Measurements from ENCODE around the gene NAPSA. TPM values are rescaled to one million over a fixed set of nuclear protein-coding genes. Genes with fewer than 3 reads are reported as not detected.
A peak's percentile ranks its signal among the peaks of the same experiment; 100 is the strongest.

NAPSA gene
- total RNA-seq, 4 donors from 2014 or later: 1.7 to 3.7 (median 3.5) TPM; not detected in 1

- H3K27ac ChIP-seq: peak within 1 kb of the TSS; percentile 82
- DNase-seq (ENCODE audit: low spot score in 2 of 2): peak; percentile 98
- H3K36me3 ChIP-seq: peaks cover 41% of the 10 kb centered on the region
- H3K4me1 ChIP-seq: peaks cover 26% of the 10 kb centered on the region
- H3K4me3 ChIP-seq: peak within 1 kb of the TSS; percentile 81
- H3K9me3 ChIP-seq: no peaks in the 10 kb centered on the region
- 1% methylated on average over 51 of the region's 78 CpGs for WGBS
- TF ChIP-seq POLR2A (IDR thresholded peaks at IDR 0.05): peak in 1 of 2 donors; percentile 40
- no peak for TF ChIP-seq EP300 (IDR thresholded peaks at IDR 0.05)
- TF ChIP-seq POLR2AphosphoS5 (IDR thresholded peaks at IDR 0.05): peak in 2 of 3 donors; percentile 26 to 40
- H3K27me3 ChIP-seq: no peaks in the 10 kb centered on the region
Measured at GRCh38 chr19:50383852-50384684, 18.6 kb upstream of the NAPSA start, which contains the start of gene POLD1. Gene POLD1 (plus strand): TSS chr19:50384347. CDS start chr19:50398852, 14,505 bp downstream.

DNA sequence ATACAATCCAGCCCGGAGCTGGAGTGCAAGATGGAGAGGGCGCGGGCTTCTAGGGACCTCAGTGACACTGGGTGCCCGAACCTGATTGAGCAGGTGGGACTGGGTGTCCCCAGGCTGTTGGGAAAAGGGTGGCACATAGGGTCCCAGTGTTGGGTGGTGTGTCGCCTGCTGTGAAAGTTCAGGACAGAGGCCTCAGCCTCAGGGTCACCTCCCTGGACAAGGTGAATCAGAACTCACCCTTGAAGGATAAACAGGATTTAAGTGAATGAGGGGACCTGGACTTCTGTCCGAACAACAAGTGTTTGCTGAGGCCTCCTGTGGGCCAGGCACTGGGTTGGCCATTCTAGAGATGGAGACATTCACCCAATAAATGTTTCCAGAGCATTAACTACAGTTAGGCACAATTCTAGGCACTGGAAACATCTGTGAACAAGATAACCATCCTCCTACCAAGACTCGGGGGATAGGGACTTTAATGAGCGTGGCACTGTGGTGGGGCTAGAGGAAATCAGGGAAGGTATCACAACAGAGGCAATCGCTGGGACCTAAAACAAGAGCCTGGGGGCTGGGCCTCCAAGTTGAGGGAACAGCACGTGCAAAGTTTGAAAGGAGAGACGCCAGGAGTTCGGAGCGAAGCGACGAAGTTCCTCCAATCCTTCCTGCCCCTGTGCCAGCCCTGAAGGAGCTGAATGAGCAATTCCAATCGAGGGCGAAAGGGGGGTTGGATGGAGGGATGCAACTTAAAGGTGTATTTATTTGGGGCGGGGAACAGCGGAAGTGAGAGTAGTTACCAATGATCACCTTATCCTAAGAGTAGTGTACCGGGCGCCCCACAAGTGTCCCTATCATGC, 17.8 kb upstream of the NAPSA start:
- TF ChIP-seq POLR2A (IDR thresholded peaks at IDR 0.05) (no peak), CTCF (IDR thresholded peaks at IDR 0.05) (no peak), POLR2AphosphoS5 (IDR thresholded peaks at IDR 0.05) (no peak), EP300 (IDR thresholded peaks at IDR 0.05) (no peak)
- peaks cover 49% of the 10 kb centered on the region for H3K36me3 ChIP-seq
- H3K27ac ChIP-seq: peak overlapping the region; percentile 82
- no peaks in the 10 kb centered on the region for H3K9me3 ChIP-seq
- peaks cover 26% of the 10 kb centered on the region for H3K4me1 ChIP-seq
- peak overlapping the region; percentile 81 for H3K4me3 ChIP-seq
- 45% methylated on average over 21 of the region's 21 CpGs for WGBS
- no peak for DNase-seq (ENCODE audit: low spot score in 2 of 2)
- H3K27me3 ChIP-seq: no peaks in the 10 kb centered on the region

DNA sequence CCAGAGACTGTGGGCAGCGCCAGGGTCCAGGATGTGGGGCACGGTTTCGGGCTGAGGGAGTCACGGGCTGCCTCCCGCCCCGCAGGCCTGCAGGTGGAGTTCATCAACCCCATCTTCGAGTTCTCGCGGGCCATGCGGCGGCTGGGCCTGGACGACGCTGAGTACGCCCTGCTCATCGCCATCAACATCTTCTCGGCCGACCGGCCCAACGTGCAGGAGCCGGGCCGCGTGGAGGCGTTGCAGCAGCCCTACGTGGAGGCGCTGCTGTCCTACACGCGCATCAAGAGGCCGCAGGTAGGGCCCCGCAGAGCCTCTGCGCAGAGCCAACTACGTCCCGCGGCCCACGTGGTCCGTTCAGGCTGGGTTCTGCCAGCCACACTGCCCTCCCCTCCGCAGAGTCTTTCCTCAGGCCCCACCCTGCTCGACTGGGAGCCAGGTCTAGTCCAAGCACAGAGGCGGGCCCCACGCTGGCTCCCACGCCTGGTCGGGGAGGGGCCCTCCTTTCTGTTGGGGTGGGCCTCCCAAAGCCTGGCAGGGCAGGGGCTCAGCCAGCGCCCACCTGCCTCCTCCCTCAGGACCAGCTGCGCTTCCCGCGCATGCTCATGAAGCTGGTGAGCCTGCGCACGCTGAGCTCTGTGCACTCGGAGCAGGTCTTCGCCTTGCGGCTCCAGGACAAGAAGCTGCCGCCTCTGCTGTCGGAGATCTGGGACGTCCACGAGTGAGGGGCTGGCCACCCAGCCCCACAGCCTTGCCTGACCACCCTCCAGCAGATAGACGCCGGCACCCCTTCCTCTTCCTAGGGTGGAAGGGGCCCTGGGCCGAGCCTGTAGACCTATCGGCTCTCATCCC, 16.7 kb upstream of the NAPSA start:
- Histone ChIP-seq H3K9me3 (no peaks in the 10 kb centered on the region), H3K4me3 (no peak overlapping the region), H3K27me3 (no peaks in the 10 kb centered on the region), H3K4me1 (peaks cover 31% of the 10 kb centered on the region), H3K36me3 (peaks cover 56% of the 10 kb centered on the region), H3K27ac (no peak overlapping the region)
- TF ChIP-seq POLR2A (IDR thresholded peaks at IDR 0.05) (no peak), CTCF (IDR thresholded peaks at IDR 0.05) (no peak), EP300 (IDR thresholded peaks at IDR 0.05) (no peak), POLR2AphosphoS5 (IDR thresholded peaks at IDR 0.05) (no peak)
- WGBS: 87% methylated on average over 26 of the region's 58 CpGs
- no peak for DNase-seq (ENCODE audit: low spot score in 2 of 2)

- no peak overlapping the region for H3K27ac ChIP-seq
- peaks cover 56% of the 10 kb centered on the region for H3K36me3 ChIP-seq
- H3K4me1 ChIP-seq: peaks cover 37% of the 10 kb centered on the region
- H3K27me3 ChIP-seq: no peaks in the 10 kb centered on the region
- 84% methylated on average over 8 of the region's 8 CpGs for WGBS
- H3K4me3 ChIP-seq: no peak overlapping the region
- H3K9me3 ChIP-seq: no peaks in the 10 kb centered on the region
- DNase-seq (ENCODE audit: low spot score in 2 of 2): no peak
- no peak for TF ChIP-seq CTCF (IDR thresholded peaks at IDR 0.05)
- no peak for TF ChIP-seq POLR2AphosphoS5 (IDR thresholded peaks at IDR 0.05)
- TF ChIP-seq EP300 (IDR thresholded peaks at IDR 0.05): no peak
- no peak for TF ChIP-seq POLR2A (IDR thresholded peaks at IDR 0.05)
Measured at GRCh38 chr19:50380751-50381151, 15.3 kb upstream of the NAPSA start.

DNA sequence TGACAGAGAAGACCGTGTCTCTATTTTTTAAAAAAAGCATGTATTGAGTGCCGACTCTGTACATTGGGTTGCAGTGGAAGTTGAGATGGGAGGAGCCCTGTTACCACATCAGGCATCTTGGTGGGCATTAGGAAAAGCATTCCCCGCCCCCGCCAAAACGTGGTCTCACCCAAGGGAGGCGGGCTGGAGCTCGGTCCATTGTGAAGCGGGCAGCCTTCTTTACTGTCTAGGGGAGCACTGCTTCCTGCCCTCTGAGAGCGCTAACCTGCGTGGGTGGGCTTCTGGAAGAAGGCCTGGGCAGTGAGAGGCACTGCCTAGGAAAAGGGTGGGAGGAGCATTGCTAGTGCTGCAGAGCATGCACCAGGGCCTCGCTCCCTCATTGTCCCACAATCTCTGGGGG, 14.7 kb upstream of the NAPSA start:
- no peaks in the 10 kb centered on the region for H3K27me3 ChIP-seq
- H3K9me3 ChIP-seq: no peaks in the 10 kb centered on the region
- TF ChIP-seq CTCF (IDR thresholded peaks at IDR 0.05): no peak
- TF ChIP-seq POLR2AphosphoS5 (IDR thresholded peaks at IDR 0.05): no peak
- no peak for TF ChIP-seq POLR2A (IDR thresholded peaks at IDR 0.05)
- TF ChIP-seq EP300 (IDR thresholded peaks at IDR 0.05): no peak
- peaks cover 56% of the 10 kb centered on the region for H3K36me3 ChIP-seq
- H3K27ac ChIP-seq: no peak overlapping the region
- 81% methylated on average over 11 of the region's 11 CpGs for WGBS
- H3K4me1 ChIP-seq: peaks cover 32% of the 10 kb centered on the region
- no peak for DNase-seq (ENCODE audit: low spot score in 2 of 2)
- no peak overlapping the region for H3K4me3 ChIP-seq

Measured in suprapubic skin (tissue), 4 donors.